Caco-2 (cell line): ENCODE data around the gene FDXACB1. TPM values are rescaled to one million over a fixed set of nuclear protein-coding genes. Genes with fewer than 3 reads are reported as not detected.
A peak's percentile ranks its signal among the peaks of the same experiment; 100 is the strongest.

Source experiments
- BruUV-seq: library from RNA; stranded (reverse); fragments of 400-500 nt; replicated peaks from 2 replicates; lab custom pipeline; 2021; lab: Mats Ljungman, UMichigan
- CTCF ChIA-PET: fragments of 300-600 bp; sonication (Branson Sonifier 250); formaldehyde crosslinking; loops from one replicate; lab custom pipeline; 2022; ENCODE audit warnings: antibody characterized with exemption; lab: Charles Lee
- POLR2A ChIA-PET: fragments of 300-600 bp; sonication (Branson Sonifier 250); formaldehyde crosslinking; loops from one replicate; lab custom pipeline; 2022; ENCODE audit warnings: antibody characterized with exemption; lab: Charles Lee
- DNase-seq, 2 experiments: peaks; one replicate each; pipeline versions ENCODE4 v3.0.0 to v3.0.0-alpha.2; 2020 to 2022
- H3K27me3 ChIP-seq: replicated peaks from 2 replicates; pipeline ENCODE4 v1.6.0; 2011; ENCODE audit warnings: low read length; ENCODE audit not compliant: control insufficient read depth, insufficient read depth
- H3K36me3 ChIP-seq: 2 replicates; pipeline ENCODE4 v1.5.1; 2011; ENCODE audit warnings: low read length; ENCODE audit not compliant: control insufficient read depth, insufficient read depth
- H3K4me1 ChIP-seq: fragments of 250-450 bp; sonication (Bioruptor Pico); 2 replicates; pipeline ENCODE4 v1.5.1; 2020; ENCODE audit warnings: mild to moderate bottlenecking
- H3K4me3 ChIP-seq: 2 replicates; pipeline ENCODE4 v1.5.1; 2011; ENCODE audit warnings: low read depth, mild to moderate bottlenecking, control low read depth, low read length
- H3K9me3 ChIP-seq: fragments of 250-450 bp; sonication (Bioruptor Pico); 2 replicates; pipeline ENCODE4 v1.5.1; 2020; ENCODE audit warnings: mild to moderate bottlenecking, moderate library complexity
- H3K27ac Mint-ChIP-seq: one replicate; pipeline ENCODE4 v1.8.0; 2022; ENCODE audit warnings: mixed read lengths; ENCODE audit not compliant: unreplicated experiment
- H3K27me3 Mint-ChIP-seq: one replicate; pipeline ENCODE4 v1.8.0; 2022; ENCODE audit warnings: mixed read lengths; ENCODE audit not compliant: insufficient read depth, unreplicated experiment
- H3K36me3 Mint-ChIP-seq: one replicate; pipeline ENCODE4 v1.8.0; 2022; ENCODE audit warnings: mild to moderate bottlenecking, mixed read lengths; ENCODE audit not compliant: insufficient read depth, unreplicated experiment
- H3K4me1 Mint-ChIP-seq: one replicate; pipeline ENCODE4 v1.8.0; 2022; ENCODE audit warnings: low read depth, mixed read lengths; ENCODE audit not compliant: unreplicated experiment
- H3K4me3 Mint-ChIP-seq: one replicate; pipeline ENCODE4 v1.8.0; 2022; ENCODE audit warnings: mild to moderate bottlenecking, moderate library complexity, mixed read lengths; ENCODE audit not compliant: unreplicated experiment
- H3K9me3 Mint-ChIP-seq: one replicate; pipeline ENCODE4 v1.8.0; 2022; ENCODE audit warnings: mixed read lengths; ENCODE audit not compliant: unreplicated experiment
- CTCF ChIP-seq, 2 experiments: fragments of 200-600 bp in 1 of 2; IDR thresholded peaks; 1 replicate in 1 of 2; 2 replicates in 1 of 2; pipeline versions ENCODE4 v1.5.1 to v1.8.0; 2011 to 2022; ENCODE audit warnings: antibody characterized with exemption in 1 of 2, control low read depth in 1 of 2, inconsistent platforms in 1 of 2, low read depth in 1 of 2, low read length in 1 of 2, mild to moderate bottlenecking in 1 of 2, moderate library complexity in 1 of 2; ENCODE audit not compliant: insufficient read depth in 1 of 2, severe bottlenecking in 1 of 2, unreplicated experiment in 1 of 2
- intact Hi-C: fragments of 100-400 bp; cut with micrococcal nuclease; formaldehyde crosslinking; loops from one replicate; pipeline ENCODE4 v1.10.0; 2022; ENCODE audit not compliant: unreplicated experiment
- total RNA-seq: library from RNA; stranded (reverse); gene quantifications from 2 replicates; pipeline ENCODE4 v1.2.3, GENCODE V29; 2022

FDXACB1 gene
- total RNA-seq, 1 experiment from 2014 or later, result 4.7 TPM

- peaks cover 16% of the 10 kb centered on the region for H3K4me1 Mint-ChIP-seq
- CTCF ChIA-PET, result interaction anchor here (0.6 to 2.6 kb wide), 16 partner anchors 10 to 320 kb away, joined by 3 to 31 read pairs (median 5); partner anchors contain the start of genes C11orf52 and PPP2R1B
These were observed 8.9 kb downstream of the FDXACB1 start for GRCh38 chr11:111870113-111870512.

GRCh38 chr11:111860257-111860656, 18.7 kb downstream of the FDXACB1 start:
- Mint-ChIP-seq H3K27me3 (no peaks in the 10 kb centered on the region), H3K9me3 (no peaks in the 10 kb centered on the region), H3K4me3 (no peak overlapping the region), H3K27ac (no peak overlapping the region), H3K36me3 (peaks cover 18% of the 10 kb centered on the region), H3K4me1 (no peaks in the 10 kb centered on the region)
- H3K4me1 ChIP-seq, result peaks cover 11% of the 10 kb centered on the region
- peaks cover 2% of the 10 kb centered on the region; the same call in 1 of the 2 replicates for H3K36me3 ChIP-seq
- no peak overlapping the region for H3K4me3 ChIP-seq
- ChIA-PET POLR2A (no interaction called here), CTCF (interaction anchor here (0.7 kb wide), 1 partner anchor 11 kb away, joined by 4 read pairs; the partner anchor contains the start of gene ALG9)
- no peak for TF ChIP-seq CTCF (IDR thresholded peaks at IDR 0.05; ENCODE audit: insufficient read depth in 1 of 2, low read depth in 1 of 2, low read length in 1 of 2, severe bottlenecking in 1 of 2, unreplicated experiment in 1 of 2)
- H3K9me3 ChIP-seq, result no peaks in the 10 kb centered on the region
- DNase-seq, result no peak
- no TSS peak for BruUV-seq
- intact Hi-C loops, result no loop called here
- no peaks in the 10 kb centered on the region for H3K27me3 ChIP-seq

More at GRCh38 chr11:111870113-111870512, 8.9 kb downstream of the FDXACB1 start:
- Histone ChIP-seq H3K4me1 (0 out of 2 replicates have a peak, but pooled peaks cover 3% of the 10 kb centered on the region), H3K4me3 (peak overlapping the region; percentile 94), H3K9me3 (no peaks in the 10 kb centered on the region), H3K36me3 (no peaks in the 10 kb centered on the region), H3K27me3 (no peaks in the 10 kb centered on the region)
- no peaks in the 10 kb centered on the region for H3K27me3 Mint-ChIP-seq
- TF ChIP-seq CTCF (IDR thresholded peaks at IDR 0.05; ENCODE audit: insufficient read depth in 1 of 2, low read depth in 1 of 2, low read length in 1 of 2, severe bottlenecking in 1 of 2, unreplicated experiment in 1 of 2), result no peak
- no peaks in the 10 kb centered on the region for H3K9me3 Mint-ChIP-seq
- POLR2A ChIA-PET, result interaction anchor here (1.6 to 2.2 kb wide), 3 partner anchors 49 to 104 kb away, joined by 7 to 13 read pairs (median 9); partner anchors contain the start of genes C11orf52 and PPP2R1B
- no TSS peak for BruUV-seq
- peak overlapping the region; percentile 91 for H3K4me3 Mint-ChIP-seq
- no peak for DNase-seq
- peaks cover 40% of the 10 kb centered on the region for H3K36me3 Mint-ChIP-seq
- intact Hi-C loops, result loop anchor here (2.0 kb wide), 2 partner anchors 49 to 57 kb away; partner anchors contain the start of gene C11orf52
- peak overlapping the region; percentile 53 for H3K27ac Mint-ChIP-seq

- Histone ChIP-seq H3K4me1 (peaks cover 9% of the 10 kb centered on the region), H3K36me3 (peaks cover 2% of the 10 kb centered on the region; the same call in 1 of the 2 replicates), H3K4me3 (no peak overlapping the region), H3K9me3 (no peaks in the 10 kb centered on the region), H3K27me3 (no peaks in the 10 kb centered on the region)
- ChIA-PET CTCF (no interaction called here), POLR2A (no interaction called here)
- H3K27me3 Mint-ChIP-seq, result no peaks in the 10 kb centered on the region
- no TSS peak for BruUV-seq
- no peaks in the 10 kb centered on the region for H3K4me1 Mint-ChIP-seq
- intact Hi-C loops, result no loop called here
- H3K36me3 Mint-ChIP-seq, result peaks cover 14% of the 10 kb centered on the region
- DNase-seq, result no peak
- H3K9me3 Mint-ChIP-seq, result no peaks in the 10 kb centered on the region
- no peak overlapping the region for H3K4me3 Mint-ChIP-seq
- TF ChIP-seq CTCF (IDR thresholded peaks at IDR 0.05; ENCODE audit: insufficient read depth in 1 of 2, low read depth in 1 of 2, low read length in 1 of 2, severe bottlenecking in 1 of 2, unreplicated experiment in 1 of 2), result no peak
- no peak overlapping the region for H3K27ac Mint-ChIP-seq
These were observed 23.5 kb downstream of the FDXACB1 start for GRCh38 chr11:111855506-111855905.
